GM19035 (cell line): ENCODE measurements around the gene AKR1C3.
"Not testable (repeated sequence)": the region's sequence is repeated elsewhere in the genome, so short reads cannot be mapped to it uniquely, and the experiment has no call there.

Experiments used
- ATAC-seq: cut with Tn5 transposase; IDR thresholded peaks from one replicate; pipeline ENCODE4 v1.9.1; 2021; ENCODE audit not compliant: unreplicated experiment

AKR1C3 gene

DNA sequence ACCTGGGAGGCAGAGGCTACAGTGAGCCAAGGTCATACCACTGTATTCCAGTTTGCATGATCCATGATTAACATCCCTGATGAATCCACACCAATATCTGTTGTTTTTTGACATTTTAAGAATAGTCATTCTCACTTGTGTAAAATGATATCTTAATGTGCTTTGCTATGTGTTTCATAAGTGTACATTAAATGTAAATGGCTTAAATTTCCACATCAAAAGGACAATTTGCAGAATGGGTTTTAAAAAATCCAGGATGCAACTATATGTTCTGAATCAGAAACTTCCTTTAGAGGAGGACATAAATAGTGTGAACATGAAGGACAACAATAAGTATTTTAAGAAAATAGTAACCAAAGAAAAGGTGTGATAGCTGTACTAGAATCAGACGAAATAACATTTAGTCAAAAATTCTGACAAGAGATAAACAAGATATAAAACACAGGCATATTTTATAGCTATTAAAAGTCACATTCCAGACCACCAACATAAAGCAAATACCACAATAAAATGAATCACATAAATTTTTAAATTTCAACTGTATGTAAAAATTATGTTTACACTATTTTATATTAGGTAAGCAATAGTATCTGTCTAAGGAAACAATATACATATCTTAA is 42.4 kb downstream of the AKR1C3 start:
- no peak for ATAC-seq

- not testable (repeated sequence) for ATAC-seq
Measured at GRCh38 chr10:5137699-5138098, 43.5 kb downstream of the AKR1C3 start.

GRCh38 chr10:5142199-5142598 is 48.0 kb downstream of the AKR1C3 start:
- no peak for ATAC-seq

GRCh38 chr10:5143137-5143536 is 48.9 kb downstream of the AKR1C3 start:
- ATAC-seq, result no peak

- no peak for ATAC-seq
Measured at GRCh38 chr10:5146920-5147254, 52.7 kb downstream of the AKR1C3 start.

- no peak for ATAC-seq
Measured at GRCh38 chr10:5147255-5147980, 53.2 kb downstream of the AKR1C3 start.

DNA sequence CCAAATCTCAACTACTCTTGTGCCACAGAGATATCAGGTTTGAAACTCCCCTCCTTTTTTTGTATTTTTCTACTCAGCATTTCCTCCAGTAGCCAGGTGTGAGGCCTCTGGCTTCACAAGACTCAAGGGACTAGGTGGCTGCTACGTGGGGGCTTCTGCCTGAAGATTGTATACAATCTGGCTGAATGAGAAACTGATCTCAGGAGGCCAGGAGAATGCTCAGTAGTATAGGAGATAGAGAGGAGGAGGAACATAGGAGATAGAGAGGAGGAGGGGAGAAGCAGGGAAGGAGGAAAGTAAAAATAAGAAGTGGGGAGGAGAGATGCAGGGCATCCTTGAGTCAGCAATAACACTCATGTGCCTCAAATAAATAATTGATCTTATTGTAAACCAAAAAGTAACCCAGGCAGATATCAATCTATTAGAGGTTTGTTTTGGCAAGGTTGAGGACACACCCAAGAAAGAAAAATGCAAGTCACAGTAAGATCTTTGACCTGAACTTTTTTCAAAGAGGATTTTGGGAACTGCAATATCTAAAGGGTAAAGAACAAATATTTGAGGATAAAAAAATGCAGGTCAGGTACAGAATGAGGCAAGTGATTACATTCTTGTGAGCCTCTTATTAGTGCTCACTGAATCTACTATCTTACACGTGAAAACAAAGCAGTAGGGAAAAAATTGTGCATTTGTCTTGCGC is 53.9 kb downstream of the AKR1C3 start:
- no peak for ATAC-seq

- ATAC-seq, result no peak
Measured at GRCh38 chr10:5148678-5149032, 54.4 kb downstream of the AKR1C3 start.

DNA sequence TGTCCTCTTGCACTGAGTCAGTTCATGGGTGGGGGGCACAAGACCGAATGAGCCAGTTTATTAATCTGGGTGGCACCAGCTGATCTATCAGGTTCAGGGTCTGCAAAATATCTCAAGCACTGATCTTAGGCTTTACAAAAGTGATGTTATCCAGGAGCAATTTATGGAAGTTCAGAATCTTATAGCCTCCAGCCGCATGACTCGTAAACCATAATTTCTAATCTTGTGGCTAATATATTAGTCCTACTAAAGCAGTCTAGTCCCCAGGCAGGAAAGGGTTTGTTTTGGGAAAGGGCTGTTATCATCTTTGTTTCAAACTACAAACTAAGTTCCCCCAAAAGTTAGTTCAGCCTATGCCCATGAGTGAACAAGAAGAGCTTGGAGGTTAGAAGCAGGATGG is 56.9 kb downstream of the AKR1C3 start:
- no peak for ATAC-seq

- no peak for ATAC-seq
Measured at GRCh38 chr10:5155951-5156350, 61.7 kb downstream of the AKR1C3 start.
